Fibroblast of the conjunctiva (primary cell): Measurements from ENCODE around the gene ASB18.
"Not testable (repeated sequence)": the region's sequence is repeated elsewhere in the genome, so short reads cannot be mapped to it uniquely, and the experiment has no call there.

Source experiments
- DNase-seq: peaks from one replicate; pipeline ENCODE4 v3.0.0-alpha.2; 2010; ENCODE audit warnings: low read depth

The ASB18 gene, protein sequence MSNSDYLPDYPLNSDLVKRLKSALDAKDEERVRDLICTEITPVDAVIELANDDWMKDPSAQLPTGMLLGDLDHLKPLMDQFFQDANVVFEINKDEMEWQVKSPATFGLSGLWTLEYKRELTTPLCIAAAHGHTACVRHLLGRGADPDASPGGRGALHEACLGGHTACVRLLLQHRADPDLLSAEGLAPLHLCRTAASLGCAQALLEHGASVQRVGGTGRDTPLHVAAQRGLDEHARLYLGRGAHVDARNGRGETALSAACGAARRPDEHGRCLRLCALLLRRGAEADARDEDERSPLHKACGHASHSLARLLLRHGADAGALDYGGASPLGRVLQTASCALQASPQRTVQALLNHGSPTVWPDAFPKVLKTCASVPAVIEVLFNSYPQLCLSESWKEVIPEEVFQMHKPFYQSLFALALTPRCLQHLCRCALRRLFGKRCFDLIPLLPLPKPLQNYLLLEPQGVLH

DNA sequence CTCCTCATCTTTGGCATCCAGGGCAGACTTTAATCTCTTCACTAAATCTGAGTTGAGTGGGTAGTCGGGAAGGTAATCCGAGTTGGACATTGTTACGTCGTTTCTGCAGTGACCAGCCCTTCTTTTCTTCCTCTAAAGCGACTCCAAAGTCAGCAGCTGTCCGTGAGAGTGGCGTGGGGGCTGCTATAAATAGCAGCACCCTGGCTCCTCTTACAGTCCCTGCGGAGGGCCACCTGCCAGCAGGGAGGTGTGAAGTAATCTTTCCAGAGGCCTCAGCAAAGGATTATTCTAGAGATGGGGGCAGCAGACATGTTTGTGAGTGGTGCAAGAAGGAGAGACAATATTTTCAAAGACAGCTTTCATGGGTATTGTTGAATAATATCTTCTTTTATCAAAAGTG lies at the start of gene ASB18:
Gene ASB18 (minus strand): TSS at position 151 of the 400 bp plus-strand sequence. CDS start 61 bp downstream, at position 90.
- DNase-seq: no peak

DNA sequence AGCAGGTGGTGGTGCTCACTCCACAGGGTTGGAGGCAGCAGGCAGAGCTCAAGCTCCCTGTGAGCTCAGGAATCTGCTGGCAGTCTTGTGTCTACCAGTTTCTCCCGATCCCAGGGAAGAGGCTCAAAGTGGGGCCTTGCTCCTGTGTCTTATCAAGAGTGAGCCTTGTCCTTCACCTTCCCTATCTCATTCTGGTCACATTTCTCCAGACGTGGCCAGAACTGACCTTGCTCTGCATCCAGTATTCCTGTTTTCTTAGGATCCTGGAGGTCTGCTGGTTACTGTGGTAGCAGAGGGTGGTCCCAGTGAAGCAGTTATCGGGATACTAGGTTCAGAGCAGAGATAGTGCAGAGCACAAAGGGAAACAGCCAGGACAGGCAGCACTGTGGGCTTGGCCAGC lies 47.1 kb upstream of the ASB18 start:
- DNase-seq: no peak

DNA sequence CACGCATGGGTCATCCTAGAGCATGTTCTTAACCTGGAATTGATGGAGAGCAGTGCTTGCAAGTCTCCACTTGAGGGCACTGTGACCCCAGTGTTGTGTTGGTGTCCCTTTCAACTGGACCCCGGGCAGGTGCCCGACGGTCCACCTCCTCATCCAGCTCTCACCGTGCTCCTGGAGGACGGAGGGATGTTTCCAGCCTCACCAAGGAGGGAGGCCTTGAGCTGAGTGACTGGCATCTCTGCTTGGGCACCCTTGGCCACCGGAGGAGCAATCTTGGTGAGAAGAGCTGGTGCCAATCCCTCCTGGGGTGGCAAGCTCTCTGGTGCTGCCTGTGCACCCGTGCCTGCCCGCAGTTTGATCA lies 45.4 kb upstream of the ASB18 start:
- no peak for DNase-seq

DNA sequence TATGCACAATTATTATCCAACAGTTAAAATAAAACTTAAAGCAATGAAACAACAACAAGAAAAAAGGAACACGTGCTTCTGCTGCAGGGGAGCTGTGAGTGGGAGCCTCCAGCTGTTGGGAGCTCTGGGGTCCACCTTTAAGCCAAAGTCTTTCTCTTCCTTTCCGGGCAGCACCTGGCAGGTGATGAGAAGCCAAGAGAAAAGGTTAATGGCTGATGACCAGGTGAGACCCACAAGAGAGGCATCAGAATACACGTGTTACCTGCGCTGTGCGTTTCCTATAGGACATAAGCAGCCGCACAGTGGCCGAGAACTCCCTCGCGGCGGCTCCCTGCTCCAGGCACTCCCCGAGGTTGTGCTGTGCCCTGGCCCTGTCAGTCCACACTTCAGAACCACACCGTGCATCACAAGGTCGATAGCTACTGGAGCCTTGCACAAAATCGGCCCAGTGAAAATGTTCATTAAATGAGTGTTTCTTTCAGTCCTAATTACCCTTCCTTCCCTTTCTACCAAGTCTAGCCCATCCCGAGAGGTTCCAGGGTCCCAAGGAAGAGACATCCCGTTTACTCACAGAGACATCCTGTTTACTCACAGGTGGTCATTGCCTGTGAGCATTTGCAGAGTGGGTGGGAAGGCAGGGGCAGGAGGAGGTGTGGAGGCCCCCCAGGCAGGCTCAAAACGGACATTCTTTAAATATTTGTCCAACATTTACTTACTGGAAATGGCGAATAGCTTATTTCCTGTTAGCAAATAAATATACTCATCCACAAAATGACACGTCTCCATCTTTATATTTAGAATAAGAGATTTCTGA lies 44.9 kb upstream of the ASB18 start:
- no peak for DNase-seq

DNA sequence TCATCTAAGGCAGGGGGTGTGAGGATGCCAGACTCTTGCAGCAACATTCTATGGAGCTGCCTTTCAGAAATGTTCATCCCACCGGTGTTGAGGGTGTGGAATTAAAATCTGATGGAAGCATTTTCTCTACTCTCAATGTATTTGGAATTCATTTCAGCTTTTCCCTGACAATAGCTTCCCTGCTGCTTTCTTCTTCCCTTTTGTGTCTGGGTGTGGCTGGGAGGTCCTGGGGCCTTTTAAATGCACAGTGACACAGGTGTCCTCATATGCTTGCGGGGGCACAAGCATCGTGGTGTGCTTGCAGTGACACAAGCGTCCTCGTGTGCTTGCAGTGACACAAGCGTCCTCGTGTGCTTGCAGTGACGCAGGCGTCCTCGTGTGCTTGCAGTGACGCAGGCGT lies 43.4 kb upstream of the ASB18 start:
- DNase-seq: no peak

DNA sequence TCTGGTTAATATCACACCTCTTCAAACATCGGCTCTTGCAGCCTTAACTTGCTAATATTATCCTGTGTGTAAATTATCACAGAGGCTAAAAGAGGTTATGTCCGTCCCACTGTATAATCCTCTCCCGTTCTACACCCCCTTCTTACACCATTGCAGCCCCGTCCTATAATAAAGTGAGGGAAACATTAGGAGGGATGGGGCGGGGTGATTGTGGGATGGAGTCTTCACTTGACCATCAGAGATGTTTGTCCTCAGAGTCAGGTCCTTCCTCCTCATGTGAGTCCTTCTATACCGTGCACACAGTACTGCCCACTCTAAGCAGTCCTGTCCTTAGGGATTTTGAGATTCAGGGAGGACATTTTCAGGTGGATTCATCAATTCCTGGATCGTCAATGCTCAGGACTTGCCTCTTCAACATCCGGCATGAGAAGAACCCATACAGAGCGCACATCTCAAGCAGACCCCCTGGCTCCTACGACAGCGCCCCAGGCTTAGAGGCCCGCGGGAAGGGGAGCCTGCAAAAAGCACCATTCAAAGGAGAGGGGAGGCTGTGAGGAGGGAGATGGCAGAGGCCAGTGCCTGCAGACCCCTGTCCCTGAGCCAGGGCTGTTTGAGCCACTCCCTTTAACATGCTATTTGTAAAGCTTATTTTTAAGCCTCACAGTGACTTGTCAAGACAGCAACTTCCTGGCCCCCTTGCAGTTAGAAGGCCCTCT lies 42.8 kb upstream of the ASB18 start:
- DNase-seq: no peak

DNA sequence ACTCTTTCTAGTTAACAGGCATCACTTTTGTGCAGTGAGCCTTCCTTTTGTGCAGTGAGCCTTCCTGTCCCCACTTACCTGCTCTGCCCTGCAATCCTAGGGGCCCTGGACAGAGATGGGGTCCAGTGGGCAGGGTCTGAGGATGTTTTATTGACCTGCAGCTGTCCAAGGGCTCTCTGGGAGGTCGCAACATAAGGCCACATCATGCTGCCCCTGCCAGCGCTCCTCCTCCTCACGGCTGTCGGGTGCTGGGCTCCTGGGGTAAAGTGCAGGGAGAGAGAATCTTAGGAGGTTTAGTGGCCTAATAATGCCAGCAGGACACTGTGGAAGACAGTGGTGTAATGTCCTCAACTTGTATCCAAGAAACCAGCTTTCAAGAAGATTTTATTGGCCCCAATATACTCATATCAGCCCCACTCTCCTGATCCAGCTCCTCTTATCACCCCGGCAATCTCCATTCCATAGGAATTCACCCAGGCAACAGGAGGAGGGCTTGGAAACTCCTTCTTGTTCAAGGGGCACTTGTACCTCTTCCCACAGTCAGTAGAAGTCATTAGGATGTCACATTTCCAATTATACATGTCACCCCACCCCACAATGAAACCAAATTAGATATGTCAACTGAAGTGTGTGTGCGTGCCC lies 41.9 kb upstream of the ASB18 start:
- DNase-seq: no peak

DNA sequence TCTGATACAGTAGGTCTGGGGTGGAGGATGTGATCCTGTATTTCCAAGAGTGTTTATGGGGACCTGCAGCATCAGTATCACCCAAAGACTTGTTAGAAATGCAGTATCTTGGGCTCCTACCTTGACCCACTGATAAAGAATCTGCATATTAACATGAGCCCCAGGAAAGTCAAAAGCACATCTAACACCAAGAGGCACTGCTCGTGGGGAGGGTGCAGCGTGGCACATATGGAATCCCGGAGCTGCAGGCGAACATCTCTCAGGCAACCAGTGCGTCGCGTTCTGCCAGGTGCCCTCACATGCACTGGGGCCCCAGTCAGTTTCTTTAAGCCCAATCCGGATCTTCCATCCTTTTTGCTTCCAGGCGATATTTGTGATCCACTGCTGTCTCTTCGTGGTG lies 41.3 kb upstream of the ASB18 start:
- DNase-seq: no peak

DNA sequence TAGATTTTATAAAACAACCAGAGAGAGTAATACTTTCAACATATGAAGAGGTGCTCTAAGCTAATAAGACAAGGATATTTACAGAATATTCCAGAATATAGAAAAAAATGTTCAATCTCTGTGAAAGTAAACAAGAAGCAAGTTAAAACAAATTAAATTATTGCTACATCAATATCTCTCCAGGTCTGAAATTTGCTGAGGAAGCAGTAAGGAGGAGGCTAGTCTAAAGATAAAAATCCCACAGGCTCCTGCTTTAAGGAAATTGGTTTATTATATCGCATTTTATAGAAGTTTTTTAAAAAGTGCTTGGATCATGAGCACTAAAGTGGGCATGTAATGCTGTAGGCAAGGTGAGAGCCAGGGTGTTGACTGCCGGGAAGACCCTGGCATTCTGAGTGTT lies 39.7 kb upstream of the ASB18 start:
- DNase-seq: no peak

DNA sequence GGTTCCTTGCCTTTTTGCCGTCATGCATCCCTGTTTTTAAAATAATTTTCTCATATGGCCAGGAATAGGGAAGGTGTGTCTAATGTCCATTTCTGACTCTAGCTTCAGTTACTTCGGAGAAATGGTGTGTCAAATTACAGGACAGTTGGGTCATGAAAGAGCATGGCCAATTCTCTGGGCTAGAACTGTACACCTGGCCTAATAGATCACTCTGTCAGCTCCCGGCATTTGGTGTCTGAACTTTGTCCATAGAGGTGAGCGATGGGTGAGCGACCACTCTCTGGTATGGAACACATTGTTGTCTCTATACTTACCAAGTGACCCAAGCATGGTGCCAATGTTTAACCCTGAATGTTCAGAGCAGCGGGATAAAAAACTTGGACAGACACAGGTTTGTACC lies 38.3 kb upstream of the ASB18 start:
- DNase-seq: no peak

DNA sequence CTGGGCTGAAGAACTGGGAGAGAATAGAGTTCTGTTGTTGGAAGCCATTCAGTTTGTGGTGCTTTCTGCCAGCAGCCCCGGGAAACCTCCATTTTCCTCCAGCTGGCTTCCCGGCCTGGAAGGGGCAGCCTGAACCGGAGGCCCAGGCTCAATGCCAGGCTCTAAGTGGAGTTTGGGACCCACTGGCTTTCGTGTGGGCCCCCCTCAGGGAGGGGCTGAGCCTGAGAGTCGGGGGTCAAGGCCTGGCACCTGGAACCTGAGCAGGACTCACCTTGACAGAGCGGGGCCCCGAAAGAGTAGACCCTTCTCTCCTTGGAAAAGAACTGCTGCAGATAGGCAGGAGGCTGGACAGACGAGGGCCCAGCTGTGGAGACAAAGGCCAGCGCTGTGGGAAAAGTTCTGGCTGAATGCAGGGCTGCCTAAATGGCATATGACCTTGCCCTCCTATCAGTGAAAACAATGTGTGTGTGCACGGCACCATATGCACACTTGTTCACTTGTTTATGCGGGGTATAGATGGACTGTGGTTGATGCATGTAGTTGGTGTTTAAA lies 34.8 kb upstream of the ASB18 start:
- no peak for DNase-seq

DNA sequence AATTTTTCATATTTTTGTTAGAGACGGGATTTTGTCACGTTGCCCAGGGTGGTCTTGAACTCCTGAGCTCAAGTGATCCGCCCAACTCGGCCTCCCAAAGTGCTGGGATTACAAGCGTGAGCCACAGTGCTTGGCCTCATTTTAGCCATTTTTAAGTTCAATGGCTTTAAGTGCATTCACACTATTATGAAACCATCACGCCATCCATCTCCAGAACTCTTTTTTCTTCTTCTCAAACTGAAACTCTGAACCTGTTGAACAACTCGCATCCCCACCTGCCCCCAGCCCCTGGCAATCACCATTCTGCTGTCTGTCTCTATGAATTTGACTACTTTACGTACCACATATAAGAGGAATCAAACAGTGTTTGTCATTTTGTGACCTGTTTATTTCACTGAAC lies 31.3 kb upstream of the ASB18 start:
- DNase-seq: no peak

DNA sequence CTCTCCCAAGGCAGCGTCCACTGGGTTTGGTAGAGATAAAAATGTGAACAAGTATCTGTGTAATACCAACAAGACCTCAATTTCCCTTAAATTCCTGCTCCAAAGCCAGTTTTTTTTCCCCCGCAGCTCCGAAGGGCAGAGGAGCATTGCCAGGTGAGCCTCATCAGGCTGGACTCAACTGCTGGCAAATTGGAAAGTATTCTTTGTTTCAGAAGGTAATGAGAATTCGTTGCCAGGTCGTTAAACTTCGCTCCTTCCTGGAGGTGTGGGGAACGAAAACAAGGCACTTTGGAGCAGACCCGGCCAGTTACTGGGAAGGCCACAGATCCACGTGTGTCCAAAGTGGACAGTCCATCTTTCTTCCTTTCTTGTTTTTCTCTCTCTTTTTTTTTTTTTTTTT lies 30.4 kb upstream of the ASB18 start:
- no peak for DNase-seq

DNA sequence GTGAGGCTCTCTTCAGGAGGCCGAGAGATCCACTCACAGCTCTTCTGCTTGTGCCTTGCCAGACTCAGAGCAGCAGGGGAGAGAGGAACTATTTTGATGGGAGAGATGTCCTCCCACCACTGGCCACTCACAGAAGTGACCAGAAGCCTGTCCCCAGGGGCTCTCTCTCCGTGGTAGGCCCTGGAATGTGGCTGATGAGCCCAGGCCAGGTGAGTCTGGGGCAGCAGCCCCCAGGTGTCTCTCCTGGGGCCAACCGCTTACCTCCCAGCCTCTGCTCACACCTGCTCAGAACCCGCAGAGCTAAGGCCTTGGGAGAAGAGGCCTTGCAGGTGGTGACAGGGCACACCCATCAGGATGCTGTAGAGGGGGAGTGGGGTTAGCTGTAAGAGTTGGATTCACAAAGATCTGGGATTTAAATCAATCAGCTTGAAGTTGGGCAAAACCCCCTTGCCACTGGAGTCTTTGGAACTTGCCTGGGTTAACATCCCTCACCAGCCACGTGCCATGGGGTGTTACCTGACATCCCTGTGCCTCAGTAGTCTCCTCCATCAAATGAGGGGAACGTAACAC lies 29.1 kb upstream of the ASB18 start:
- no peak for DNase-seq

DNA sequence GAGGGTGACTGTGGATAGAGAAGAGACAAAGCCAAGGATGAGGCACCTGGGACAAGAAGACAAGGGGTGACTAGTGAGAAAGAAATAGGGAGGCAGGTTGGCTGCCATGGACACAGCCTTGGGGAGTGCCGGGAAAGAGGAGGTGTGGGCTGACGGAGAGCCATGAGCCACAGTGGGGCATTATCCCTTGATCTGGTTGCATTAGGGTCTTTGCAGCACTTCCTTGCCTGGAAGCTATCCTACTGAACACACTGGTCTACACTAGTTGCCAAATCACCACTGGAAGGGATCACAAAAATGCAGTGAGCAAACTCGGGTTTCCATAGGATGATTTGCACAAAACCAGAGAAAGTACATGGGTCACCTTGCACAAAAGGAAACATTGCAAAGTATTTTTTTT lies 27.7 kb upstream of the ASB18 start:
- no peak for DNase-seq

DNA sequence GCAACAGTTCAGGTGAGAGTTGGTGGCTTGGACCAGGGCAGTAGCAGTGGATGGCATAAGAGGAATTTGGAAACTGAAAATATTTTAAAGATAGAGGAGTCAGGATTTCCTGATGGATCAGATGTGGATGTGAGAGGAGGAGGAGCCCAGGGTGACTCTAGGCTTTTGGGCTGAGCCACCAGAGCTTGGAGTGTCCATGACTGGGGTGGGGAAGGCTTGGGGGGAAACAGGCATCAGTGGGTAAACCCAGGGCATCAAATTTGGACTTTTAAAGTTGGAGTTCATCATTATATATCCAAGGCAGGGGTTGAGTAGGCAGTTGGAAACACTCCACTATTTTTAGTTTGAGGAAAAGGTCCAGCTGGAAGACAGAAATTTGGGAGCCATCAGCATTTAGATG lies 27.3 kb upstream of the ASB18 start:
- DNase-seq: no peak

DNA sequence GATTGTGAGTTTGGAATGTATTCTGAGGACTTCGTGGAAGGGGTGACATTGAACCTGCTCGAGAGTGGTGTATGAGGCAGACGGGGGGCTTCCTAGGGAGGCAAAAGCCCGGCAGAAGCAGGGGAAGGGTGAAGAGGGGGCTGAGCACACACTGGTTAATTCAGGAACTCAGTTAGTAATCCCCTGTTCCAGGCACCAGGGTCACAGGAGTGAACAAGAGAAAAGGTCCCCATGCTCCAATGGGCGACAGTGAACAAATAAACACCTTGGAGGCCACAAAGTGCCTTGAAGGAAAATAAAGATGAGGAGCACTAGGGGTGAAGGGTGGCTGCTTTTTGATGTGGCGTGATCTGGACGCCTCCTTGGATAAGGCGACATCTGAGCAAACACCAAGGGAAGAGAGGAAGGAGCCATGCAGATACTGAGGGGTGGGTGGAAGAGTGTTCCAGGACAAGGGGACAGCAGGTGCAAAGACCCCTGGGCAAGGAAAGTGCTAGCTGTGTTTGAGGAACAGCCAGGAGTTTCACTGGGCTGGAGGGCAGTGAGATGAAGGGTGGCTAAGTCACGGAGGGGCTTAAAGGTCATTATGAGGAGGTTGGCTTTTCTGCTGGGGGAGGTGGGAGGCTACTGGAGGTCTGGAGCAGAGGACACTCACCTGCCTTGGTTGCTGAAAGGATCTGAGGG lies 26.7 kb upstream of the ASB18 start:
- no peak for DNase-seq

DNA sequence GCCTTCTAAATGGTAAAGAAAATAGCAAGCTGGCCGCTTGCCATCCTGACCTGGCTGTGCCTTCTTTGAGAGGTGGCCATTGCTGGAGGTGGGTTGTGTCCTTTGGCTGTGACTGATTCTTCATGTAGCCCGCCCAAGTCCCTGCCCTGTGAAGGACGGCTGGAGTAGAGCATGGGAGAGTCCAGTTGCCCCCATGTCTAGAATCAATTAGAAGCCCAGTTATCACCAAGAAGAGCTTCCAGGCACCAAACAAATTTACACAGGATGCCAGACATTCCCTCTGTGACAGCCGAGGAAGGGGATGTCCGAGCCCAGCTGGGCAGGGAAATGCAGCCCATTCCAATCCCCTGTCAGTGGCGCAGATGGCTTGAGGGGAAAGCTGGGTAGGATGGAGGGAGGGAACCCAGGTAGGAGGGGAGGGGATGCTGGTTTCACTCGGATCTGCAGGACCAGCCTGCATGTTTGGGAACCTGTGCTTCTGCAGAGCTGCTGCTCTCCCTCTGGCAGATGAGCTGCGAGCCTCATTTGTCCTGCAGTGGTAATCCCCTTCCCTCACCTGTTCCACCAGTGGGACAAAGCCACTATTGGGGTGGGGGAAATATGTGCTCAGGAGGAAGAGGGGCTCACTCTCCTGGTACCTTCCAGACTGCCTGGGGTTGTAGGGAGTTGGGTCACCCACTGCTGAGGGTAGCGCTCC lies 25.7 kb upstream of the ASB18 start:
- no peak for DNase-seq

DNA sequence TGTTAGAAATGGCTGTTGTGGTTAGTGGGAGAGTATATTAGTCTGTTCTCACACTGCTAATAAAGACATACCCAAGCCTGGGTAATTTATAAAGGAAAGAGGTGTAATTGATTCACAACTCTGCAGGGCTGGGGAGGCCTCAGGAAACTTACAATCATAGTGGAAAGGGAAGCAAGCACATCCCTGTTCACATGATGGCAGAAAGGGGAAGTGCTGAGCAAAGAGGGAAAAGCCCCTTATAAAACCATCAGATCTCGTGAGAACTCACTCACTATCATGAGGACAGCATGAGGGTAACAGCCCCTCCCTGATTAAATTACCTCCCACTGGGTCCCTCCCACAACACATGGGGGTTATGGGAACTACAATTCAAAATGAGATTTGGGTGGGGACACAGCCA lies 24.2 kb upstream of the ASB18 start:
- not testable (repeated sequence) for DNase-seq

DNA sequence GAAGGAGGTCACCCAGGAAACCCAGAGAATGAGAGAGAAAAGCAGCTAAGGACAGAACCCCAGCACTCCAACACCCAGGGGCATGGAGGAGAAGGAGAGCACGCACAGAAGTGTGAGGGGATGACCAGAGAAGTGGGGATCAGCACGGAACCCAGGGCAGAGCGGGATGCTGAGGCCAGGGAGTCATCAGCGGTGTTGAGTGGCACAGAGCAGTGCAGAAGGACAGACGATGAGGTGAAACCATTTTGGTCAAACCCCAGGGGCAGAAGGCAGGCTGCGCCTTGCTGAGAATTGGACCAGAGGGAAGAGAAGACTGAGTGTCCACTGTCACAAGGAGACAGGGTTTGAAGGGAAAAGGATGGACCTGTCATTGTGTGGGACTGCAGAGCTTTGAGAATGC lies 23.4 kb upstream of the ASB18 start:
- DNase-seq: no peak
